GM19023 (cell line): ENCODE data around the gene CD5L.
A peak's percentile ranks its signal among the peaks of the same experiment; 100 is the strongest.

ENCODE experiments used
- ATAC-seq: cut with Tn5 transposase; IDR thresholded peaks from one replicate; pipeline ENCODE4 v1.9.1; 2021; ENCODE audit warnings: mild to moderate bottlenecking, moderate library complexity; ENCODE audit not compliant: unreplicated experiment

CD5L gene

GRCh38 chr1:157819215-157819614 is 22.4 kb downstream of the CD5L start:
- no peak for ATAC-seq

DNA sequence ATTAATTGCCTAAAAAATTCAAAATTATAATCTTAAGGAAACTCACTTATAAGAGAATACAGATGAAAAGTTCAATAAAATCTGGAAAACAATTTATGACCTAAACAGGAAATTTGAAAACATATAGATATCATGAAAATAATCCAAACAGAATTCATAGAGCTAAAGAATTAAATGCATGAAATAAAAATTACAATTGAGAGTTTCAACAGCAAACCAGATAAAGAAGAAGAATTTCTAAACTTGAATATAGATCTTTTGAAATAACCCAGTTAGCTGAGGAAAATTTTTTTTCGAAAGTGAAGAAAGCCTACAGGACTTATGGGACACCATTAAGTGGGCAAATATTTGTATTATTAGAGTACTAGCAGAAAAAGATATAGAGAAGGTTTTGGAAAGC is 28.3 kb downstream of the CD5L start:
- no peak for ATAC-seq

DNA sequence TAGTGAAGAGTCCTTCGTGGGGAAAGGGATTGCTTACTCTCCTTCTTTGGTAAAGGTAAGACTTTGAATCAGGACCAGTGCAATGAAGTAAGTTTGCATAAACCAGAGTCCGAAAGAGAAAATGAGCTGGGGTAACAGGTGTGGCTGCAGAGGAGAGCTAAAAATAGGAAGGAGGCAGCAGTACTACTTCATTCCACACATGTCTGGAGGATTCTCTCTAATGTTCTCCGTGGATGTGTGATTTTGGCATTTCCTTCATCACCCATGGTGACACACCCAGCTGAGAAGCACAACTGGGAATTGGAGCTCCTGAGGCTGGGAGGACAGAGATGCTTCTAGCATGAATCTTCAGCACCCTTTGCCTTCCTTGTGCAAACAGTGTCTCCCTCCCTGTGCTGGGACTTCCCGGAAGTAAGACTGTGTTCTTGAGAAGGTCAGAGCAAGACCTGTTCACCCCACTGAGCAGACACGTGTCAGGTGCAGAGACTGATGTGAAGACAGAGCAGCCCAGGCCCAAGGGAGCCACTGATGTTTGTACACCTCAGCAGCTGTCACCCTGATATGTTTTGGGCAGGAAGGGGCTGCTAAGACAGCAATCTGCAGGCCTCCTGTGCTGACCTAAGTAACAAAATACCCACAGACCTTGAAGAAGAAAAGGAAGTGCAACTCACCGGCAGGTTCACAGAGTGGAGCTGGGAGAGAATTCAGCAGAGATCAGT is 35.0 kb downstream of the CD5L start:
- ATAC-seq: peak; percentile 90

GRCh38 chr1:157803851-157804250 is 37.8 kb downstream of the CD5L start:
- no peak for ATAC-seq

- ATAC-seq: no peak
These were observed 41.6 kb downstream of the CD5L start for GRCh38 chr1:157799996-157800395.

DNA sequence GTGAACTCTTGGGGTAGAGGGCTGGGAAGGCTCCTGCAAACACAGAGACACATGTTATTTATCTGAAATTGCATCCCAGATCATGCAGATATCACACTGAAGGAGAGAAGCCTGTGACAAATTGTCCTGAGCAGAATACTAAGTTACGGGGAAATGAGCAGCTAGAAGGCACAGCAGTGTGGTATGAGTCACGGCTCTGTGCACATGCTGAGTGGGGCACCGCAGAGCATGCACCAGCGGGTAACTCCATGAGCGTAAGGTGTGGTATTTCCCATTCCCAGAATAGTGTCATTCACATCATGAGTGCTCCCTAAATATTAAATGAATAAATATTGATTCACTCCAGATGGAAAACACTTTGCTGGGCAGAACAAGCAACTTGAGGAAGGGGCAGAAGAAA is 43.4 kb downstream of the CD5L start:
- no peak for ATAC-seq

DNA sequence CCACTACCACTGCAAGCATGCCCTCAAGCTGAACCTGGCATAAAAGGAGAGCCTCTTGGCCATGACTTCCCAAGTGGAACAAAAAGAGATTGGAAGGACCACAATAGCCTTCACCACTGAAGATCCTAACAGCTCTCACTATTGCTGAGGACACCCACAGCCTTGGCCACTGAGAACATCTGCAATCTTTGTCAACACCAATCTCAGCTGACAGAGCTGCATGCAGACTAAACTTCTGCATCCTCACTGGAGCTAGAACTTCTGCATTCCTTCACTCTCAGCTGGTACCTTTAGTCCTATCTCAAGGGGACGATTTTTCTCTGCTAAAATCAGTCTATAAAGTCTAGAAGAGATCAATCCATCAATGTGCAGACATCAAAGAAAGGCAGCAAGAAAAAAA is 56.4 kb downstream of the CD5L start:
- ATAC-seq: no peak

DNA sequence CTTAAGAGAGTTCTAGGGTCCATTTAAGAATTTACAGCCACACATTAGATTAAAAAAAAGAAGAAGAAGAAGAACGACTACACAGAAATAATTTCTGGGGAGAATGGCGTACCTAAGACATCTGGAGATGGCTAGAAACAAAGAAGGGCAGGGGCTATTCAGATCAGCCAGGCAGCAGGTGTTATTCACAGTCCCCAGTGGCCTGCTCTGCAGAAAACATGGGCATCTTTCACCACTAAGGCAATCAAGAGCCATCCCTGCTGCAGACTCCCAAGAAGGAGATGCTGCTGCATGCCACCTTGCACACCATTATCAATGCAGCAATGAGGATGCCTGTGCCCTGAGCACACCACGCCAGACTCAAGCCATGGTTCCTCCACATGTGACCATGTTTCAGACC is 56.8 kb downstream of the CD5L start:
- no peak for ATAC-seq

GRCh38 chr1:157782931-157783330 is 58.7 kb downstream of the CD5L start:
- ATAC-seq: no peak

- ATAC-seq: peak; percentile 45
These were observed 60.6 kb downstream of the CD5L start for GRCh38 chr1:157781048-157781447.
